WERI-Rb-1 (cell line): ENCODE measurements around the gene DLK1.

ENCODE experiments used
- DNase-seq: peaks from one replicate; pipeline ENCODE4 v3.0.0-alpha.2; 2020
- H3K27ac ChIP-seq: fragments of 250-450 bp; sonication (Bioruptor Pico); 2 replicates; pipeline ENCODE4 v1.5.1; 2020; ENCODE audit warnings: mild to moderate bottlenecking, moderate library complexity
- H3K27me3 ChIP-seq: fragments of 250-450 bp; sonication (Bioruptor Pico); 2 replicates; pipeline ENCODE4 v1.5.1; 2021; ENCODE audit warnings: mild to moderate bottlenecking, low read depth, moderate library complexity; ENCODE audit not compliant: insufficient read depth, severe bottlenecking
- H3K36me3 ChIP-seq: fragments of 250-450 bp; sonication (Bioruptor Pico); 2 replicates; pipeline ENCODE4 v1.5.1; 2020; ENCODE audit warnings: mild to moderate bottlenecking, moderate library complexity
- H3K4me3 ChIP-seq: 2 replicates; pipeline ENCODE4 v1.5.1; 2011; ENCODE audit warnings: low read depth, mild to moderate bottlenecking, control low read depth, low read length
- H3K9me3 ChIP-seq: fragments of 250-450 bp; sonication (Bioruptor Pico); 2 replicates; pipeline ENCODE4 v1.5.1; 2021; ENCODE audit warnings: mild to moderate bottlenecking, moderate library complexity; ENCODE audit not compliant: severe bottlenecking
- TF ChIP-seq, protein P1 (sequence below): IDR thresholded peaks from 2 replicates; pipeline ENCODE4 v1.5.1; 2011; ENCODE audit warnings: low read depth, mild to moderate bottlenecking, control low read depth, inconsistent platforms, low read length

Gene DLK1

DNA sequence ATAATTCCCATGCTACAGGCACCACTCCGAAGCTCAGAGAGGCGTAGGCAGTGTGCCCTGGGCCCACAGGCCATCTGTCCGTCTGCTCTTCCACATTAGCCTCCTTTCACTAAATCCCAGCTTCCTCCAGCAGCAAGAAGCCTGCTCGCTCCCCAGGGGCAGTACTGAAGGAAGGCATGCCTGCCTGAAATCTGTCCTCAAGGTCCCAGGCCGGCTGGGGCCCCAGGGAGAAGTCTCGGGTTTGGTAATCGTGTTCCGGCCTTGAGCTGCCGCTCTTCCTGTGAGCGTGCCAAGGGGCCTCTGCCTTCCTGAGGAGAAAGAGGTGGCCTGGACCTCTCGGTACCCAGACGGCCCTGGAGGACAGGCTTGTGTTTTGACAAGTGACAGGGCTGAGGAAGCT lies 15.2 kb upstream of the DLK1 start:
- H3K9me3 ChIP-seq = no peaks in the 10 kb centered on the region
- H3K36me3 ChIP-seq = no peaks in the 10 kb centered on the region
- no peaks in the 10 kb centered on the region for H3K27me3 ChIP-seq
- H3K27ac ChIP-seq = peak overlapping the region; percentile 24
- H3K4me3 ChIP-seq = no peak overlapping the region
- TF ChIP-seq, protein P1, sequence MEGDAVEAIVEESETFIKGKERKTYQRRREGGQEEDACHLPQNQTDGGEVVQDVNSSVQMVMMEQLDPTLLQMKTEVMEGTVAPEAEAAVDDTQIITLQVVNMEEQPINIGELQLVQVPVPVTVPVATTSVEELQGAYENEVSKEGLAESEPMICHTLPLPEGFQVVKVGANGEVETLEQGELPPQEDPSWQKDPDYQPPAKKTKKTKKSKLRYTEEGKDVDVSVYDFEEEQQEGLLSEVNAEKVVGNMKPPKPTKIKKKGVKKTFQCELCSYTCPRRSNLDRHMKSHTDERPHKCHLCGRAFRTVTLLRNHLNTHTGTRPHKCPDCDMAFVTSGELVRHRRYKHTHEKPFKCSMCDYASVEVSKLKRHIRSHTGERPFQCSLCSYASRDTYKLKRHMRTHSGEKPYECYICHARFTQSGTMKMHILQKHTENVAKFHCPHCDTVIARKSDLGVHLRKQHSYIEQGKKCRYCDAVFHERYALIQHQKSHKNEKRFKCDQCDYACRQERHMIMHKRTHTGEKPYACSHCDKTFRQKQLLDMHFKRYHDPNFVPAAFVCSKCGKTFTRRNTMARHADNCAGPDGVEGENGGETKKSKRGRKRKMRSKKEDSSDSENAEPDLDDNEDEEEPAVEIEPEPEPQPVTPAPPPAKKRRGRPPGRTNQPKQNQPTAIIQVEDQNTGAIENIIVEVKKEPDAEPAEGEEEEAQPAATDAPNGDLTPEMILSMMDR = no peak
- peak; percentile 53 for DNase-seq

DNA sequence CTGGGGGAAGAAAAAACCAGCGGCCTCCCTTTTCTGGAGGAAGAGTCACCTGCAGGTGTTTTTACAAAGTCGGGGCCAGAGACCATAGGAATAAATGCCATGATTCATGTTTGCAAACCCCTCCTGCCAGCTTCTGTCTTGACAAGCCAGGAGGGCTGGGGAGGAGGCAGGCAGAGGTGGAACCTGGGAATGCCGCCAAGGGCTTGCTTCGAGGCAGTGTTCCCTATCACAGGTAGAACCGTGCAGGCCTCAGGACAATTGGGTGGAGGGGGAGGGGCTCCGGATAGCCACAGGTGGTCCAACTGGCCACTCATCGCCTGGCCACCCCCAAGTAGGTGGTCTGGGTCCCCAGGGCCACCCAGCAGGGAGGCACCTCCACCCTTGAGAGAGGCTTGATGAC lies 14.2 kb upstream of the DLK1 start:
- H3K4me3 ChIP-seq = no peak overlapping the region
- no peaks in the 10 kb centered on the region for H3K36me3 ChIP-seq
- no peaks in the 10 kb centered on the region for H3K9me3 ChIP-seq
- no peak overlapping the region for H3K27ac ChIP-seq
- DNase-seq = no peak
- H3K27me3 ChIP-seq = no peaks in the 10 kb centered on the region
- TF ChIP-seq, protein P1 = no peak

GRCh38 chr14:100713705-100714104 lies 13.0 kb upstream of the DLK1 start:
- DNase-seq = no peak
- H3K36me3 ChIP-seq = no peaks in the 10 kb centered on the region
- no peaks in the 10 kb centered on the region for H3K9me3 ChIP-seq
- H3K27ac ChIP-seq = no peak overlapping the region
- H3K4me3 ChIP-seq = no peak overlapping the region
- TF ChIP-seq, protein P1 = no peak
- no peaks in the 10 kb centered on the region for H3K27me3 ChIP-seq

- DNase-seq = no peak
- Histone ChIP-seq H3K27ac (no peak overlapping the region), H3K36me3 (no peaks in the 10 kb centered on the region), H3K4me3 (no peak overlapping the region), H3K9me3 (no peaks in the 10 kb centered on the region), H3K27me3 (no peaks in the 10 kb centered on the region)
- TF ChIP-seq, protein P1 = no peak
Measured at GRCh38 chr14:100714258-100714892, 12.3 kb upstream of the DLK1 start.

DNA sequence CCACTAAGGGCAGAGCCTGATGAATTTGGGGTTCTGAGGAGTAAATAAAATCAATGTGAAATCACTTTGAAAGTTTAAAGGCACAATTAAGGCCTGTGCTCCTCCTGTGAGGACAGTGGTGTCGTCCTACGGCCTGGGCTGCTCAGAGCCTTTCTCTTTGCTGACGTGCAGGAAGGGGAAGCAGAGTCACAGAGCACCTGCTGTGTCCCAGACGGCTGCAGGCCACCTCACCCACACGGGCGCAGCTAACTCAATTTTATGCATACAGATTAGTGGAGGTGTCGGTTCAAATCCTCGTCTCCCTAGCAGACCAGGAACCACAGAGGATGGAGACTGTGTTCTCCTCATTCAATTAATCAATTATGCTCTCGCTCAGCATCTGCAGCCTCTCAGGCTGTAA lies 11.4 kb upstream of the DLK1 start:
- TF ChIP-seq, protein P1 = no peak
- H3K4me3 ChIP-seq = no peak overlapping the region
- H3K36me3 ChIP-seq = no peaks in the 10 kb centered on the region
- no peaks in the 10 kb centered on the region for H3K9me3 ChIP-seq
- no peak overlapping the region for H3K27ac ChIP-seq
- DNase-seq = no peak
- H3K27me3 ChIP-seq = no peaks in the 10 kb centered on the region

DNA sequence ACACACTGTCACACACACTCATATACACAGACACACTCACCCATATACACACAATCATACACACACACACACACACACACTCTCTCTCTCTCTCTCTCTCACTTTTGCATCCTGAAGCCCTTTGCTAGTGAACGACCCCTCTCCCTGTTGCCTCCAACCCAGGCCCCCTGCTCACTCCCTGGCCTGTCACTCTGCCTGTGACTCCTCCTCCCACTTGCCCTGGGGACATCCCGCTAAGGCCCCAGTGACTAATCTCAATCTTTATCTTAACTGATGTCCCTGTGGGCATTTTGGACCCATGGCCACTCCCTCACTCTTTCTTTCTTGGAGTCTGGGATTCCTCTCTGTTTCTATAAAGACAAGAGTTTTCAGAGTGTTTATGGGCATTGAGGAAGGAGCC lies 10.9 kb upstream of the DLK1 start:
- no peaks in the 10 kb centered on the region for H3K9me3 ChIP-seq
- H3K4me3 ChIP-seq = no peak overlapping the region
- DNase-seq = no peak
- TF ChIP-seq, protein P1 = no peak
- H3K27me3 ChIP-seq = peaks cover 2% of the 10 kb centered on the region
- no peaks in the 10 kb centered on the region for H3K36me3 ChIP-seq
- H3K27ac ChIP-seq = no peak overlapping the region
